ENCODE results near the gene RAI1.

The RAI1 gene

DNA sequence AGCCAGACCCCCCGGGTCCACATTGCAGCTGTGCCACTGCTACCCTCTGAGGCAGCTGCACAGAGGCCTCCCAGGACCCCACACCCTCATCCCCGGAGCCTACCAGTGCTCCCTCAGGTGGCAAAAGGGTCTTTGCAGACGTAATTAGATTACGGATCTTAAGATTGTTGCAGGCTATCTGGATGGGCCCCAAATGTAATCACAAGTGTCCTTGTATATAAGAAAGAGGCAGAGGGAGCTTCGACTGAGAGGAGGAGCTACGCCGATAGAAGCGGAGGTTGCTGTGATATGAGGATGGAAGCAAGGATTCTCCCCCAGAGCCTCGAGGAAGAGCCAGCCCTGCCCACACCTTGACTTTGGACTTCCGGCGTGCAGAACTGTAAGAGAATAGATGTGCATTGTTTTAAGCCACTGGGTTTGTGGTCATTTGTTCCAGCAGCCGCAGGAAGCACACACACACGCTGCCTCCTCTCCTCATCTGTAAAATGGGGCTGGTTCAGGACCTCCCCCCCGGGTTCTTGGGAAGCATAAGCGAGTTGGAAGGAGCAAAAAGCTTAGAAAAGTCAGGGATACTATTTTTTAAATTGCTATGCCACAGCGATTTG is 10.5 kb upstream of the RAI1 start:
- WGBS, 2 donors (ENCODE audit: extremely low coverage in 2 of 2, insufficient read length in 2 of 2, insufficient replicate concordance in 1 of 2) = no CpG with 5 or more reads among the region's 16 CpGs

GRCh38 chr17:17671369-17672129 is 9.7 kb upstream of the RAI1 start:
- Histone ChIP-seq H3K14ac (ENCODE audit: low read length) (no peak overlapping the region), H3K9me3 (replicated peaks in 1 of 2; ENCODE audit: control insufficient read depth in 2 of 2, insufficient read depth in 1 of 2, low read depth in 1 of 2, low read length in 2 of 2) (no peaks in the 10 kb centered on the region), H4K8ac (ENCODE audit: low read depth, low read length) (no peak overlapping the region), H2BK15ac (ENCODE audit: low read length) (no peak overlapping the region), H3K27ac (replicated peaks; ENCODE audit: low read length) (no peak overlapping the region), H2AK5ac (ENCODE audit: low read depth, low read length) (no peak overlapping the region), H3K4ac (ENCODE audit: low read length) (no peak overlapping the region), H3K4me1 (ENCODE audit: control insufficient read depth in 2 of 2, insufficient read depth in 1 of 2, low read depth in 1 of 2, low read length in 2 of 2) (peaks cover 13 to 37% of the 10 kb centered on the region in 2 donors), H3K27me3 (ENCODE audit: control insufficient read depth in 3 of 3, insufficient read depth in 3 of 3, low read depth in 1 of 3, low read length in 3 of 3) (peaks cover 0 to 4% (median 0%) of the 10 kb centered on the region in 3 experiments), H4K91ac (ENCODE audit: low read depth, low read length, poor library complexity) (no peak overlapping the region), H3K18ac (ENCODE audit: low read length) (no peak overlapping the region), H3K23ac (ENCODE audit: low read depth, low read length, poor library complexity) (no peak overlapping the region), H3K36me3 (replicated peaks in 1 of 2; ENCODE audit: control insufficient read depth in 2 of 2, insufficient read depth in 2 of 2, low read length in 2 of 2) (no peaks in the 10 kb centered on the region), H2BK12ac (ENCODE audit: low read length) (no peak overlapping the region), H3K4me3 (ENCODE audit: low read length in 2 of 2) (no peak overlapping the region), H2BK120ac (ENCODE audit: low read depth, low read length) (no peak overlapping the region), H2BK5ac (ENCODE audit: low read length) (no peak overlapping the region), H3K79me1 (ENCODE audit: low read depth, low read length) (peaks cover 4% of the 10 kb centered on the region), H3K9ac (ENCODE audit: low read depth, low read length, poor library complexity) (no peak overlapping the region), H3K4me2 (ENCODE audit: insufficient read depth, low read length, poor library complexity, severe bottlenecking) (no peak overlapping the region), H2AFZ (ENCODE audit: low read length) (no peak overlapping the region)
- no peak for DNase-seq (ENCODE audit: low spot score)
- no CpG with 5 or more reads among the region's 10 CpGs for WGBS, 2 donors (ENCODE audit: extremely low coverage in 2 of 2, insufficient read length in 2 of 2, insufficient replicate concordance in 1 of 2)

More for the DNA sequence above, 10.5 kb upstream of the RAI1 start:
- Histone ChIP-seq H2AFZ (ENCODE audit: low read length) (peak overlapping the region; percentile 76), H2AK5ac (ENCODE audit: low read depth, low read length) (peak overlapping the region; percentile 24), H3K4ac (ENCODE audit: low read length) (no peak overlapping the region), H3K4me1 (ENCODE audit: control insufficient read depth in 2 of 2, insufficient read depth in 1 of 2, low read depth in 1 of 2, low read length in 2 of 2) (peaks cover 11 to 30% of the 10 kb centered on the region in 2 donors), H3K79me1 (ENCODE audit: low read depth, low read length) (peaks cover 4% of the 10 kb centered on the region), H4K91ac (ENCODE audit: low read depth, low read length, poor library complexity) (no peak overlapping the region), H3K9me3 (replicated peaks in 1 of 2; ENCODE audit: control insufficient read depth in 2 of 2, insufficient read depth in 1 of 2, low read depth in 1 of 2, low read length in 2 of 2) (no peaks in the 10 kb centered on the region), H3K14ac (ENCODE audit: low read length) (no peak overlapping the region), H3K36me3 (replicated peaks in 1 of 2; ENCODE audit: control insufficient read depth in 2 of 2, insufficient read depth in 2 of 2, low read length in 2 of 2) (no peaks in the 10 kb centered on the region), H3K4me2 (ENCODE audit: insufficient read depth, low read length, poor library complexity, severe bottlenecking) (no peak overlapping the region), H3K27ac (replicated peaks; ENCODE audit: low read length) (no peak overlapping the region), H4K8ac (ENCODE audit: low read depth, low read length) (no peak overlapping the region), H3K9ac (ENCODE audit: low read depth, low read length, poor library complexity) (no peak overlapping the region), H2BK15ac (ENCODE audit: low read length) (no peak overlapping the region), H3K27me3 (ENCODE audit: control insufficient read depth in 3 of 3, insufficient read depth in 3 of 3, low read depth in 1 of 3, low read length in 3 of 3) (peaks cover 0 to 6% (median 0%) of the 10 kb centered on the region in 3 experiments), H3K18ac (ENCODE audit: low read length) (peak overlapping the region; percentile 38), H3K4me3 (ENCODE audit: low read length in 2 of 2) (no peak overlapping the region), H2BK120ac (ENCODE audit: low read depth, low read length) (no peak overlapping the region), H3K23ac (ENCODE audit: low read depth, low read length, poor library complexity) (no peak overlapping the region), H2BK12ac (ENCODE audit: low read length) (no peak overlapping the region), H2BK5ac (ENCODE audit: low read length) (no peak overlapping the region)
- no peak for DNase-seq (ENCODE audit: low spot score)

GRCh38 chr17:17672453-17673368 is 8.5 kb upstream of the RAI1 start:
- Histone ChIP-seq H3K18ac (ENCODE audit: low read length) (no peak overlapping the region), H3K4me2 (ENCODE audit: insufficient read depth, low read length, poor library complexity, severe bottlenecking) (no peak overlapping the region), H3K9ac (ENCODE audit: low read depth, low read length, poor library complexity) (no peak overlapping the region), H3K14ac (ENCODE audit: low read length) (no peak overlapping the region), H3K4me3 (ENCODE audit: low read length in 2 of 2) (no peak overlapping the region), H3K27ac (replicated peaks; ENCODE audit: low read length) (no peak overlapping the region), H2BK15ac (ENCODE audit: low read length) (no peak overlapping the region), H2AK5ac (ENCODE audit: low read depth, low read length) (no peak overlapping the region), H2BK5ac (ENCODE audit: low read length) (no peak overlapping the region), H3K4me1 (ENCODE audit: control insufficient read depth in 2 of 2, insufficient read depth in 1 of 2, low read depth in 1 of 2, low read length in 2 of 2) (peaks cover 15 to 40% of the 10 kb centered on the region in 2 donors), H4K8ac (ENCODE audit: low read depth, low read length) (no peak overlapping the region), H3K79me1 (ENCODE audit: low read depth, low read length) (peaks cover 4% of the 10 kb centered on the region), H3K9me3 (replicated peaks in 1 of 2; ENCODE audit: control insufficient read depth in 2 of 2, insufficient read depth in 1 of 2, low read depth in 1 of 2, low read length in 2 of 2) (no peaks in the 10 kb centered on the region), H2BK120ac (ENCODE audit: low read depth, low read length) (no peak overlapping the region), H3K23ac (ENCODE audit: low read depth, low read length, poor library complexity) (no peak overlapping the region), H3K36me3 (replicated peaks in 1 of 2; ENCODE audit: control insufficient read depth in 2 of 2, insufficient read depth in 2 of 2, low read length in 2 of 2) (no peaks in the 10 kb centered on the region), H4K91ac (ENCODE audit: low read depth, low read length, poor library complexity) (no peak overlapping the region), H2AFZ (ENCODE audit: low read length) (no peak overlapping the region), H3K4ac (ENCODE audit: low read length) (no peak overlapping the region), H2BK12ac (ENCODE audit: low read length) (no peak overlapping the region), H3K27me3 (ENCODE audit: control insufficient read depth in 3 of 3, insufficient read depth in 3 of 3, low read depth in 1 of 3, low read length in 3 of 3) (no peaks in the 10 kb centered on the region)
- WGBS, 2 donors (ENCODE audit: extremely low coverage in 2 of 2, insufficient read length in 2 of 2, insufficient replicate concordance in 1 of 2) = no CpG with 5 or more reads among the region's 7 CpGs
- DNase-seq (ENCODE audit: low spot score) = no peak

All from neuronal stem cell (in vitro differentiated cells).